DMS53 treated with DMSO at 0.1 percent for 48 hours (cell line): ENCODE results near the gene DPEP2NB.
"Not testable (repeated sequence)": the region's sequence is repeated elsewhere in the genome, so short reads cannot be mapped to it uniquely, and the experiment has no call there.

Experiments
- DNase-seq: peaks from one replicate; lab custom pipeline; 2025; ENCODE audit not compliant: unreplicated experiment; lab: John Stamatoyannopoulos, UW

DPEP2NB gene, protein sequence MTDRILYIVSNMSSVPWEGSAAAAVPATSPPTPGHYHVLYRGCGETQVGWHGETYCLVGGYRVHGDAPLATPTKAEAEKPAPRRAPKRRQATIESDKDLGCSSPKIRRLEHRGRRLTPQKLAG

DNA sequence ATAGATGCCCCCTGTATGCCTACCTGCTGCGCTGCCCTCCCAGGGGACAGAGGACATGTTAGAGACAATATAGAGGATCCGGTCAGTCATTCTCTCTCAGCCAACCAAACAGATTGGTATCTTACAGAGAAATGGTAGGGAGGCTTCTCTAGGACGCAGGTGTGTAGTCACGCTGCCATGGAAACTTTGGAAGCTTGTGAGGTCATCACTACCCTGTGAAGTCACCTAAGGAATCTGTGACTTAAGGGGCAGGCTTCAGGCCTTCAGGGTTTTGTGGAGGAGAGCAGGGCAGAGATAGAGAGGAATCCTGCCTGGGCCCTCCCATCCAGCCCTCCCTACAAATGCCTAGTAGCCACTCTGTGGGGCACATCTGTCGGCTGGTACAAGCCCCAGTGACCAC, at the start of gene DPEP2NB:
TSS of gene DPEP2NB (minus strand) at position 231 of the 400 bp plus-strand sequence. CDS start at position 90, 141 bp downstream.
- no peak for DNase-seq

DNA sequence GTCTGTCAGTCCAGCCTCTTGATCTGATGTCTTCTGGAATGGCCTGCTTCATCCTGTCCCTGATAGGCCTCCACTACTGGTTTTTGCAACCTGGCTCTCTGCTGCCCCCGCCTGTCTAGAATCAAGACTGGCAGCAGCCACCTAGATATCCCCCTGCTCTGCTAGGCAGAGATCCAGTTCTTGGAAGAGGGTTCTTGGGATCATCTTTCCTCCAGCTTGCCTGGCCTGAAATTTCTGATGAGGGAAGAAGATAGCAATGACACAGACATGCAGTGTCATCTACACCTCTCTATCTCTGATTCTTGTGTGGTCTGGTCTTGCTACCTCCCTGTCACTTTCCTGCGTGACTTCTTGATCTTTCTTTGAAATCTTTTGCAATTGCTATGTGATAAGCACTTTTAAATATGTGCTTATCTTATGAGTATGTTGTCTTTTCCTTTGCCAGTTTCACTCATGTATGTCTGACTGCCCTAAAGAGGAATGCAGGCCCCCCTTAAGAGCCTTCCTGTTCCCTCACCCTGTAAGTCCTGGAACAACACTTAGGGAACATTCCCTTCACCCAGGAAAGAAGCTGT, 49.2 kb upstream of the DPEP2NB start:
- DNase-seq = peak; percentile 37

DNA sequence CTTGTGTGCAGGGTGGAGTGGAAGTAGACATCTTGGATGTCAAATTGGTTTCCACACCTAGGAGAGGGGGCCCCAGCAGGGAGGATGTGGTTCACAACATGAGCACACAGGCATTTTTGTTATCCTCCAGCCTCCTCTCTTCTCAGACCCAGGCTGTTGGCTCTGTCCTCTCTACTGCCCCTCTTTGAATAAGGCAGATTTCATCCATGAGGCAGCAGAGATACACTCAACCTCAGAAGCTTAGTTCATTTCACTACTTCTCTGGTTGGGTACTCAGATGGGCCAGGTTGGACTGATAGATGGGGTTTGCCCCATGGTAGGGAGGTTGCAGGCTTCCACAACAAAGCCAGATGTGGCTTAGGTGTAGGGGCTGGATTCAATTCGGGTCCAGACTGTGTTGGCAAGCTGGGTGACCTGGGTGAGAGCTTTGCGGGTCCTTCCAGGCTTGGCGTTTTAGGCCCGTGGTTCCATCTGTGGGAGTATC, 47.2 kb upstream of the DPEP2NB start:
- no peak for DNase-seq

DNA sequence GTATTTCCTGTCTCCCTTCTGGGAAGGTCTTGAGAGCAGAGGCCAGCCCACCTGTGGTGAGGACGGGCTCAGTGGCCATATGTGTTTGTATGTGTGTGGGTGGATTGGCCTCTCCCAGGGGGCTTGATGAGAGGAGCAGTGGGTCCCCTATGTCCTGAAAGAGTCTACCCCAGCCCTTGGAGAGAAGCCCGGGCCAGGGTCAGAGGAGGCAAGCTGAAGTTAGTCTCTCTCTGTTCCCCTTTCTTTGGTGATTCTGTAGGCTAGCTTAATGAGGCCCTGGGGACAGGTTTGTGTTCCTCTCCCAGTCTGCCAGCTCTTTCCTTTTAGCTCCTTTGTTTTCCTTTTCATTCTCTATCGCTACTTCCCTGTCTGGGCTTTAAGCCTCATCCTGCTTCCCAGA, 45.7 kb upstream of the DPEP2NB start:
- no peak for DNase-seq

DNA sequence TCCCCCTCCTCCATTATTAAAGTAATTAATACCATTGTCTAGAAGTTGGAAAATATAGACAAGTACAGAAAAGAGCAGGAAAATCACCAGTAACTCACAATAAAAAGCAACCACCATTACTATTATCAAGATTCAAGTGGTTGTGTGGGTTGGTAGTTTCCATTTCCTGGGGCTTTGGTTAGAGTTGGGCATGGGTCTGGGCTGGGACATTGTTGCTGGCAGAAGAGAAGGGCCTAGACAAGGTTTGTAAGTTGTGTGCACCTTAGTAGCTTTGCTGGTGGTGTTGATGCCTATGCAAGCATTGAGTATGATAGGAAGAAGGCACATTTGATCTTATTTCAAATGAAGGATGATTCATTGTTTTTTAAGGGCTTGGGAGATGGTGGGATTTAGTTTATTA, 44.1 kb upstream of the DPEP2NB start:
- DNase-seq = no peak

DNA sequence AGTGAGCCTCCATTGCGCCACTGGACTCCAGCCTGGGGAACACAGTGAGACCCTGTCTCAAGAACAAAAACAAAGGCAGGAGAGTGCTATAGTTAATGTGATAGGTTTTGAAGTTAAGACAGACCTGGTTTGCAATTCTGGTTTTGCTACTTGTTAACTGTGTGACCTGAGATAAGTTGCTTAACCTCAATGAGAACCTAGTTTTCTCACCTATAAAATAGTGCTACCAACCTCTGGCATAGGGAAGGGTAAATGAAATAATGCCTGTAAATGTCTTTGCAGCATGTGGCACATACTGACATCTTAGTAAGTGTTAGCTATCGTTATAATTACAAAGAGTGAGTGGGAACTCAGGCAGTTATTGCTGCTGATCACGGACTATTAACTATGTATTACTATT, 39.7 kb upstream of the DPEP2NB start:
- no peak for DNase-seq

DNA sequence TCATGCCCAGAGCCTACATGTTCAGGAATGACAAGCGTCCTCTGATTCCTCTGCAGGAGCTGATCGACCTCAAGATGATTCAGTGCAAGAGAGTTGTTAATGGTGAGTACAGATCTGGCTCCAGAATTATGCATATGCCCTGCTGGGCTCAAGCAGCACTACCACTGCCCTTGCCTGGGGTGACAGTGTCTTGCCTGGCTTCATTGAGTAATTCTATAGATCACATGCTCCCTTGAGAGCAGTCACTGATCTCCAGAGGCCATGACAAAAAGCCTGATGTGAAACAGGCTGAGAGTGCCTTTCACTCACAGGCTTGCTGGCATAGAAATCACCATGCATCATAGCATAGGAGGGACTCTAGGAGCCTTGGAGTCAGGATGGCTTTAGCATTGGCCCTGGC, 33.7 kb upstream of the DPEP2NB start:
- DNase-seq = no peak

DNA sequence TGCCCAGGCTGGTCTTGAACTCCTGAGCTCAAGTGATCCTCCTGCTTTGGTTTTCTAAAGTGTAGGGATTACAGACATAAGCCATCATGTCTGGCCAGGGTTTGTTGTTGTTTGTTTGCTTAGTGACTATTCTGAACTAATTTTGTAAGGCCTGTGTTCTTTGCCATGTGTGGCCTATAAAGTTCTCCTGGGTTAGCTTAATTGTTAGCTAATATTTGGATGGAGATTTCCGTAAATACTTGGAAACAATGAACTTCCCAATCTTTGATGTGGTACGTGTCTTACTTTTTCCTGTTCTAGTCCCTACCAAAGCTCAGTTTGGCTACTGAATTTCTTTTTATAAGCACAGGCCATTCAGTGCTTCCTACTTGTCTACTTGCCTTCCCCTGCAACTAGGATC, 32.3 kb upstream of the DPEP2NB start:
- no peak for DNase-seq

DNA sequence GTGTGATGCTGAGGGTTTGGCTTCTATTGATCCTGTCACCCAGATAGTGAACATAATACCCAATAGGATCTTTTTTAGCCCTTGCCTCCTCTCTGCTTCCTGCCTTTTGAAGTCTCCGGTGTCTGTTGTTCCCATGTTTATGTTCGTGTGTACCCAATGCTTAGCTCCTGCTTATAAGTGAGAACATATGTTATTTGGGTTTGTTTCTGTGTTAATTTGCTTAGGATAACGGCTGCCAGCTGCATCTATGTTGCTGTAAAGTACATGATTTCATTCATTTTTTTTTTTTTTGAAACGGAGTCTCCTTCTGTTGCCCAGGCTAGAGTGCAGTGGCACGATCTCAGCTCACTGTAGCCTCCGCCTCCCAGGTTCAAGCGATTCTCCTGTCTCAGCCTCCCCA, 30.4 kb upstream of the DPEP2NB start:
- no peak for DNase-seq

DNA sequence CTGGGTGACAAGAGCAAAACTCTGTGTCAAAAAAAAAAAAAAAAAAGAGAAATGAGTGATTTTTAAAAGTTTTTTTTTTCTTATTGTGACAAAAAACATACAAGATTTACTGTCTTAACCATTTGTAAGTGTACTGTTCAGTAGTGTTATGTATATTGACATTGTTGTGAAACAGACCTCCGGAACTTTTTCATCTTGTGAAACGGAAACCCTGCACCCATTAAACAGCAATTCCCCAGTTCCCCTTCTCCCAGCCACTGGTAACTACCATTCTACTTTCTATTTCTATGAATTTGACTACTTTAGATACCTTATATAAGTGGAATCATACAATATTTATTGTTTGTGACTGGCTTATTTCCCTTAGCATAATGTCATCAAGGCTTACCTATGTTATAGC, 26.1 kb upstream of the DPEP2NB start:
- no peak for DNase-seq

DNA sequence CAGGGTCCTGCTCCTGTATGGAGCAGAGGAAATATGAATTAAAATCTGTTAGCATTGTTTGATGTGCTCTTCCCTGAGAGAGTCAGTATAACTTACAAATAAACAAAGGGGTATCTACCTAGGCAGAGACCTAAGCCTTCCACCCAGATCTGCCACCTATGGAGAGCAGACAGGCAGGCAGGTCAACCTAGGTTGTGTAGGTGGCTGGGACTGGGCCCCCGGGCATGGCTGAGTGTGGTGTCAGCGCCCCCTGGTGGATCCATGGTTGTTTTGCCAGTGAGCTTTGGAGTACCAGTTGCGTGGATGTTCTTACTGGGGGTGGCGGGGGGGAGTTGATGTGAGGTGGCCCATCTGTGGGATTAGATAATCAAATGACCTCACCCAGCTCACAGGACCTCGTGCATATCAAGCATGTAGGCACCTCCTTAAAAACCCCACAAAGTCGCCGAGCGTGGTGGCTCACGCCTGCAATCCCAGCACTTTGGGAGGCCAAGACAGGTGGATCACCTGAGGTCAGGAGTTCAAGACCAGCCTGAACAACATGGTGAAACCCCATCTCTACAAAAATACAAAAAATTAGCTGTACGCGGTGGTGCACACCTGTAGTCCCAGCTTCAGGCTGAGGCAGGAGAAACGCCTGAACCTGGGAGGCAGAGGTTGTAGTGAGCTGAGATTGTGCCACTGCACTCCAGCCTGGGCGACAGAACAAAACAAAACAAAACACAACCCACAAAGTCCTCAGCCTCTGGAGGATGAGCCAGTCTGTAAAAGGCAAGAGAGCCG, 25.0 kb upstream of the DPEP2NB start:
- peak; percentile 26 for DNase-seq

DNA sequence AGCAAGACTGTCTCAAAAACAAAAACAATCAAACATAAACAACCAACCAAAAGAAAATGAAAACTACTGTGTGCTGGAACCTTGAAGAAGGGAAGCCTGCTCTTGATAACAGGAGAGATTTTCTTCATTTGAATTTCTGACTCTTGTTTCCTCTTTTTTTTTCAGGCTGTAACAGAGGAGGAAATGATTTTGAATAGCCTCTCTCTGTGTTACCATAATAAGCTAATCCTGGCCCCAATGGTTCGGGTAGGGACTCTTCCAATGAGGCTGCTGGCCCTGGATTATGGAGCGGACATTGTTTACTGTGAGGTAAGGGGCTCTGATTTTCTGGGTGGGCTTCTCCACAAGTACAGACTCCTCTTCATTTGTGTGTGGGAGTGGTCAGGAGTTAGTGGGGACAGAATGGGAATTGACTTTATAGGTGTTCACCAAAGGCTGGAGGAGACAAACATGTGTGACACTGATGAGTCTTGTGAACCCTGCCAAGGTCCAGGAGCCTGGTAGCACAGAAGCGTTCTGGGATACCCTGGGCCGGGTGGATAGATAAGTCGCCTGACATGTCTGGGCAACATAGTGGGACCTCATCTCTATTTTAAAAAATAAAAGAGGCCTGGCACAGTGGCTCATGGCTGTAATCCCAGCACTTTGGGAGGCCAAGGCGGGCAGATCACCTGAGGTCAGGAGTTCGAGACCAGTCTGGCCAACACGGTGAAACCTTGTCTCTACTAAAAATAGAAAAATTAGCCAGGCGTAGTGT, 22.3 kb upstream of the DPEP2NB start:
- DNase-seq = no peak

DNA sequence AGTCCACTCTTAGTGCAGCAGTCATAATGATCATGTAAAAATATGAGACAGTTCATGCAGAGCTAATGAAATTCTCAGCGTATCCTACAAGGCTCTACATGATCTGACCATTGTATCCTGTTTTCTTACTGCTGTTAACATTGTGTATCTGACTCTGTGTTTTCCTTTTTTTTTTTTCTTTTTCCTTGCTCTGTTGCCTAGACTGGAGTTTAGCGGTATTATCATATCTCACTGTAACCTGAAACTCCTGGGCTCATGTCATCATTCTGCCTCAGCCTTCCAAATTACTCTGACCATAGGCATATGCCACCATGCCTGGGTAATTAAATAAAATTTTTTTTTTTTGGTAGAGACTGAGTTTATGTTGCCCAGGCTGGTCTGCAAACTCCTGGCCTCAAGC, 19.5 kb upstream of the DPEP2NB start:
- DNase-seq = no peak

DNA sequence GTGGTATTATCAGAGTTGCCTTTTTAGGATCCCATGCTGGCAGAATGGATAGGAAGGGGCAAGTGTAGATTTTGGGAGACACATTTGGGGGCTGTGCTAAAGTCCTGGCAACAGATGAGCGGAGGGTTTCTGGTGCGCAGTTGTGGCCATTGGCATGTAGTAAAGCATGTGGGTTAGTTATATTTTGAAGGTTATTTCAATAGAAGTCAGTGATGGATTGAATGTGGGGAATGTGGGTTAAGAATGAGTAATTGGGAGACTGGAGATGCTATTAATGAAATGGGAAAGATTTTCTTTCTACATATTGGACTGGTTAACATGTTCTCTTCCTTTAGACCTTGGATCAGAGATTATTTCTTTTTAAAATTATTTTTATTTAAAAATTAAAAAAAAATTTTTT, 17.4 kb upstream of the DPEP2NB start:
- no peak for DNase-seq

DNA sequence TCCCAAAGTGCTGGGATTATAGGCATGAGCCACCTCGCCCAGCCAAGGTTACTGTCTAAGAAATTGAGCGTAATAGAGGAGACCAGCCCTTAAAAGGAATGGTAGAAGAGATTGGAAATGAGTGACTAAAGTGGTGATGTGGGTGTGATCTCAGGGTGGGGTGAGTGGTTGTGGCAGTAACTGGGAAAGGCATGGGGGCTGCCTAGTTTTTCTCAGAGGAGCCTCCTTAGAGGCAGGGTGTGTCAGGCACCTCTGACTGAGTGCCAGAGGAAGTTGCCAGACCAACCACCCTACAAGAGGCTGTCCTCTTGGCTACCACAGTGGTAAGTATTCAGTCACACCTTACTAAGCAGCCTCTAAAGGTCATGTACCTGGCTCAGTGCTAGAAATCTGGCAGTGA, 16.2 kb upstream of the DPEP2NB start:
- no peak for DNase-seq

DNA sequence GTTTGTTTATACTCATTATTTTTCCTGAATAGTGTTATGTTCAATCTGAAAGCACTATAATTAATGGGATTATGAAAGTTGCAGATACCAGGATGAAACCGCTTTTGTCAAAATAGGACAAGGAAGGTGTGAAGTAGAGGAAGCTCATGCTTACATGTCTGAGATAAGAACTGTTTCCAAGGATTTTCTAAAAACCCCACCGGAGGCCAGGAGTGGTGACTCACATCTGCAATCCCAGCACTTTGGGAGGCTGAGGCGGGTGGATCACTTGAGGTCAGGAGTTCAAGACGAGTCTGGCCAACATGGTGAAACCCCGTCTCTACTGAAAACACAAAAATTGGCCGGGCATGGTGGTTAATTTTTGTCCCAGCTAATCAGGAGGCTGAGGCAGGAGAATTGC, 14.4 kb upstream of the DPEP2NB start:
- not testable (repeated sequence) for DNase-seq

DNA sequence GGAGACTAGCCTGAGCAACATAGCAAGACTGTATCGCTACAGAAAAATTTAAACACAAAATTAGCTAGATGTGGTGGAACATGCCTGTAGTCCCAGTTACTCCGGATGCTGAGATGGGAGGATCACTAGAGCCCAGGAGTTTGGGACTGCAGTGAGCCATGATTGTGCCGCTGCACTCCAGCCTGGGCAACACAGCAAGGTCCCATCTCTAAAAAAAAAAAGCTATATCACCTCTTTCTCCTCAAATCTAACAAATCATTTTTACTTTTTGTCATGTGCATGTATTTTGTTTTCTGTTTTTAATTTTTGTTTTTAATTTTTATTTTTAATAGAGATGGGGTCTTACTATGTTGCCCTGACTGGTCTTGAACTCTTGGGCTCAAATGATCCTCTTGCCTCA, 13.3 kb upstream of the DPEP2NB start:
- DNase-seq = no peak

DNA sequence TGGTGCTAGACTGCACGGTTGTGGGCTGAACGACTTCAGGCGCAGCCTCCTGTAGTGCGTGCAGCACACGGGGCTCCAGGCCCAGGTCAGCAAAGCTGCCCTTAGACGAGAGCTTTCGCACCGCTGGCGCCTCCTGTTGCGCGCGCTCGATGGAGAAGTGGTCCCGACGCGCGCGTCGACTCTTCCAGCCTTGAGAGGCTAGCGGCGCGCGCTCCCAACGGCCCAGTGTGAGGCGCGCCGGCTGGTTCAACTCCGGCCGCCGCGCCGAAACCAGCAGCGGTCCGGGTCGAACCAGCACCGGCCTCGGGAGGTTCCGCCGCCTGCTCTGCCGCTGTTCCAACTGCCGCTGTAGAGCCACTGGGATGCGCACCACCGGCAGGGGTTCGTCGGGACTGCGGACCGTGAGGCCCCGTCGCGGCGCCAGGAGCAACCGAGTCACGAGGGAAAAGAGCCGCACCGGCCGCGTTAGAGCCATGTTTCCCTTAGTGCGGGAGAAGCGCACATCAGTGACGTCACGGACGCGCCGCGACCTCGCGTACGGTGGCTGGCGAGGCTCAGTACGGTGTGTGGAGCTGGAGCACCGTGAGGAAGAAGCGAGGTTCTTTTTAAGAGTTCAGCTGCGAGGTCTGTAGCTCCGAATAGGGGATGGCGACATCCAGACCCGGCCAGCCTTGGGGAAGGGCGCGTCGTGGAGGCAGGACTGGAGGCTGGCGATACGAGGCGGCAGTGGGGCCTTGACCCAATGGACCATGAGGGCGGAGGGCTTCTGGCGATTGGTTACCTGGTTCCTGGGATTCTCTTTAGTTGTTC, 7.2 kb upstream of the DPEP2NB start, which contains the start of the genes DDX28 and DUS2:
TSS of gene DDX28 (minus strand) at position 505 of the 810 bp plus-strand sequence. CDS start at position 475, 30 bp downstream.
TSS of gene DUS2 (plus strand) at position 557 of the 810 bp plus-strand sequence. CDS start 14,740 bp downstream, outside the sequence.
- peak; percentile 44 for DNase-seq

DNA sequence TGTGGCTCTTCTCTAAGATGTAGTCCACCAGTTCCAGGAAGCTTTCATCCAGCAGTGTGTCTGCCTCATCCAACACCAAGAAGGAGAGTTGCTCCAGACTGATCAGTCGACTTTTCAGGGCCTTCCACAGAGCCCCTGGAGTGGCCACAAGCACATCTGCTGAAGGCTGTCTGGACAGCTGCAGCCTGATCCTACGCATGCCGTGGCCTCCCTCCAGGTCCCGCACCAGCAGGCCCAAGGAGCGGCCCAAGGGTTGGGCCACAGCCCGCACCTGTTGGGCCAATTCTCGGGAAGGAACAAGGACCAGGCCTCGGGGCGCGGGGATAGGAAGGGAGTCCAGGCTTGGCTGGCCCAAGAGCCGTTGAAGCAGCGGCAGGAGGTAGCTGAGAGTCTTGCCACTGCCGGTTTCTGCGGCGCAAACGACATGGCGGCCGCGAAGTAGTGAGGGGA, 6.6 kb upstream of the DPEP2NB start:
- no peak for DNase-seq

DNA sequence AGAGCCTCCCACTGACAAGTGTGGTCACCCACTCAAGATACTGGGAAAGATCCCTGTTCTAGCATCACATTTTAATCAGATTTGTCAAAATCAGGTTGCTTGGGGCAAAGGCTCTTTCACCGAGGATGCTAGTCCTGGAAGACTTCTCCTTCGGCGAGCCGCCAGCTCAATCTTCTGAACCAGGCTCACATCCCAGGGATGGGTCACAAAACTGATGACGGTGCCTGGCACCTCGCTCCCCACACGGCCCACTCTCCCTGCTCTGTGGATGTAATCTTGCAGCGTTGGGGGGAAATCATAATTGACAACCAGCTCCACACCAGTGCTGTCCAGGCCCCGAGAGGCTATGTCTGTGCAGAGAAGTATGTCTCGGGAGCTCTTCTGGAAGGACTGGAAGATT, 5.8 kb upstream of the DPEP2NB start:
- no peak for DNase-seq
